ENCODE data around the gene NBAS. TPM values are rescaled to one million over a fixed set of nuclear protein-coding genes. Genes with fewer than 3 reads are reported as not detected.

The NBAS gene
- total and polyA plus RNA-seq, 9 of the 15 experiments (the other 6 are each of a cell fraction or from before 2014, with no cell fraction given), result 15.3 to 94.4 (median 69.9) TPM

GRCh38 chr2:15591692-15592463, 30.7 kb upstream of the NBAS start, which contains the start of gene DDX1 (continued):
- no peak for TF ChIP-seq SIRT6 (IDR thresholded peaks at IDR 0.05; ENCODE audit: low read depth, low read length)
- no peak for TF ChIP-seq KLF16 (IDR thresholded peaks at IDR 0.05)
- no peak for TF ChIP-seq FOXA1 (IDR thresholded peaks at IDR 0.05; ENCODE audit: borderline replicate concordance)
- TF ChIP-seq MCM2 (IDR thresholded peaks at IDR 0.05; ENCODE audit: low read depth), result no peak
- no peak for TF ChIP-seq KAT2B (IDR thresholded peaks at IDR 0.05; ENCODE audit: low read depth, low read length)
- TF ChIP-seq, protein P1, sequence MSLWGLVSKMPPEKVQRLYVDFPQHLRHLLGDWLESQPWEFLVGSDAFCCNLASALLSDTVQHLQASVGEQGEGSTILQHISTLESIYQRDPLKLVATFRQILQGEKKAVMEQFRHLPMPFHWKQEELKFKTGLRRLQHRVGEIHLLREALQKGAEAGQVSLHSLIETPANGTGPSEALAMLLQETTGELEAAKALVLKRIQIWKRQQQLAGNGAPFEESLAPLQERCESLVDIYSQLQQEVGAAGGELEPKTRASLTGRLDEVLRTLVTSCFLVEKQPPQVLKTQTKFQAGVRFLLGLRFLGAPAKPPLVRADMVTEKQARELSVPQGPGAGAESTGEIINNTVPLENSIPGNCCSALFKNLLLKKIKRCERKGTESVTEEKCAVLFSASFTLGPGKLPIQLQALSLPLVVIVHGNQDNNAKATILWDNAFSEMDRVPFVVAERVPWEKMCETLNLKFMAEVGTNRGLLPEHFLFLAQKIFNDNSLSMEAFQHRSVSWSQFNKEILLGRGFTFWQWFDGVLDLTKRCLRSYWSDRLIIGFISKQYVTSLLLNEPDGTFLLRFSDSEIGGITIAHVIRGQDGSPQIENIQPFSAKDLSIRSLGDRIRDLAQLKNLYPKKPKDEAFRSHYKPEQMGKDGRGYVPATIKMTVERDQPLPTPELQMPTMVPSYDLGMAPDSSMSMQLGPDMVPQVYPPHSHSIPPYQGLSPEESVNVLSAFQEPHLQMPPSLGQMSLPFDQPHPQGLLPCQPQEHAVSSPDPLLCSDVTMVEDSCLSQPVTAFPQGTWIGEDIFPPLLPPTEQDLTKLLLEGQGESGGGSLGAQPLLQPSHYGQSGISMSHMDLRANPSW (CRISPR knock-in tag; IDR thresholded peaks at IDR 0.05), result no peak
- peak; percentile 84 for TF ChIP-seq POLR2B (IDR thresholded peaks at IDR 0.05; ENCODE audit: low read depth, partially characterized antibody)
- no peak; the same call in 1 of the 2 replicates for TF ChIP-seq TCF3 (CRISPR knock-in tag; IDR thresholded peaks at IDR 0.05)
- TF ChIP-seq THAP7 (CRISPR knock-in tag; IDR thresholded peaks at IDR 0.05), result no peak
- no peak for TF ChIP-seq ZNF253 (CRISPR knock-in tag; conservative IDR thresholded peaks at IDR 0.05)
- TF ChIP-seq EZH2 (IDR thresholded peaks at IDR 0.05; ENCODE audit: borderline replicate concordance, low read depth, low read length), result no peak
- TF ChIP-seq TCFL5 (CRISPR knock-in tag; conservative IDR thresholded peaks at IDR 0.05), result no peak
- TF ChIP-seq SRF (CRISPR knock-in tag; IDR thresholded peaks at IDR 0.05), result peak in 1 of 2 experiments; percentile 35; a peak in 1 of 4 replicates
- TF ChIP-seq CEBPB (tag; IDR thresholded peaks at IDR 0.05), result no peak
- TF ChIP-seq, protein P2, sequence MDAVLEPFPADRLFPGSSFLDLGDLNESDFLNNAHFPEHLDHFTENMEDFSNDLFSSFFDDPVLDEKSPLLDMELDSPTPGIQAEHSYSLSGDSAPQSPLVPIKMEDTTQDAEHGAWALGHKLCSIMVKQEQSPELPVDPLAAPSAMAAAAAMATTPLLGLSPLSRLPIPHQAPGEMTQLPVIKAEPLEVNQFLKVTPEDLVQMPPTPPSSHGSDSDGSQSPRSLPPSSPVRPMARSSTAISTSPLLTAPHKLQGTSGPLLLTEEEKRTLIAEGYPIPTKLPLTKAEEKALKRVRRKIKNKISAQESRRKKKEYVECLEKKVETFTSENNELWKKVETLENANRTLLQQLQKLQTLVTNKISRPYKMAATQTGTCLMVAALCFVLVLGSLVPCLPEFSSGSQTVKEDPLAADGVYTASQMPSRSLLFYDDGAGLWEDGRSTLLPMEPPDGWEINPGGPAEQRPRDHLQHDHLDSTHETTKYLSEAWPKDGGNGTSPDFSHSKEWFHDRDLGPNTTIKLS (IDR thresholded peaks at IDR 0.05; ENCODE audit: borderline replicate concordance, low read depth), result peak; percentile 72
- TF ChIP-seq SUPT5H (IDR thresholded peaks at IDR 0.05), result peak; percentile 93
- TF ChIP-seq ZBTB34 (CRISPR knock-in tag; IDR thresholded peaks at IDR 0.05), result no peak
- TF ChIP-seq CHD1 (IDR thresholded peaks at IDR 0.05; ENCODE audit: low read length), result peak; percentile 79
- TF ChIP-seq RBM34 (IDR thresholded peaks at IDR 0.05; ENCODE audit: borderline replicate concordance, insufficient read depth, low read length), result no peak
- TF ChIP-seq, protein P3, sequence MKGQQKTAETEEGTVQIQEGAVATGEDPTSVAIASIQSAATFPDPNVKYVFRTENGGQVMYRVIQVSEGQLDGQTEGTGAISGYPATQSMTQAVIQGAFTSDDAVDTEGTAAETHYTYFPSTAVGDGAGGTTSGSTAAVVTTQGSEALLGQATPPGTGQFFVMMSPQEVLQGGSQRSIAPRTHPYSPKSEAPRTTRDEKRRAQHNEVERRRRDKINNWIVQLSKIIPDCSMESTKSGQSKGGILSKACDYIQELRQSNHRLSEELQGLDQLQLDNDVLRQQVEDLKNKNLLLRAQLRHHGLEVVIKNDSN (CRISPR knock-in tag; IDR thresholded peaks at IDR 0.05), result no peak
- TF ChIP-seq XRCC4 (IDR thresholded peaks at IDR 0.05; ENCODE audit: extremely low read depth, insufficient read depth, insufficient read length), result no peak
- TF ChIP-seq POLR2AphosphoS2 (IDR thresholded peaks at IDR 0.05; ENCODE audit: low read length), result no peak

Measured in K562 (cell line).